ENCODE results near the gene TMC7. TPM values are rescaled to one million over a fixed set of nuclear protein-coding genes. Genes with fewer than 3 reads are reported as not detected.

Gene TMC7
- total RNA-seq, 1 experiment from 2014 or later, result 5.2 TPM

DNA sequence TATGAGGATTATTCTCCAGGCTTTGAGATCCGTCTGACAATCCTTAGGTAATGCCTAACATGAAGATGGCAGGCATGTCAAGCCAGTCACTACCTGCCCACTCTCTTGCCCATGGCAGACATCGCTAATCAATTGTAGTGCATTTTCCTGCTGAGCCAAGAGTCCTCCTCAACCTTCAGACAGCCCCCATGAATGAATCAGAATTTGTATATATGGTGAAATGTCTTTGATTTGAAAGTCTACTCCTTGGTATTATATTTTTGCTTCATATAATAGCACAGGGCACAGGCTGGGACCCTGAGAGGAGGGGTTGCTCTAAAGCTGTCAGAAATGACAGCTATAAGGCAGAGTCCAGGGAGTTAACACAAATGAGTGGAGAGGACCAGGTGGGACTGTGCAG is 56.7 kb downstream of the TMC7 start:
- no peaks in the 10 kb centered on the region for H3K27me3 ChIP-seq (ENCODE audit: insufficient read depth, low read length)
- no peak overlapping the region for H2AFZ ChIP-seq (ENCODE audit: low read depth, low read length, poor library complexity, severe bottlenecking)
- ChIA-PET CTCF (no interaction called here), RAD21 (ENCODE audit: low non-redundant PET in 1 of 2, low total read pairs in 2 of 2, uncharacterized antibody in 2 of 2, unreplicated experiment in 2 of 2) (no interaction called here), POLR2A (no interaction called here)
- H3K4me1 ChIP-seq (ENCODE audit: control insufficient read depth in 1 of 2, insufficient read depth in 2 of 2, low read length in 2 of 2), result no peaks in the 10 kb centered on the region
- H3K27ac ChIP-seq (ENCODE audit: low read depth, low read length), result no peak overlapping the region
- H3K79me2 ChIP-seq (ENCODE audit: insufficient read depth, low read length), result no peaks in the 10 kb centered on the region
- H3K4me3 ChIP-seq (replicated peaks in 1 of 2; ENCODE audit: low read depth in 1 of 2, low read length in 2 of 2), result no peak overlapping the region
- DNase-seq (ENCODE audit: low read depth, low spot score) (no peak), ATAC-seq (no peak)
- no peaks in the 10 kb centered on the region for H4K20me1 ChIP-seq (ENCODE audit: insufficient read depth)
- intact Hi-C loops (cut with micrococcal nuclease), result no loop called here
- H3K9ac ChIP-seq (ENCODE audit: low read length), result no peak overlapping the region
- H3K9me3 ChIP-seq (ENCODE audit: control insufficient read depth in 1 of 2, insufficient read depth in 1 of 2, low read depth in 1 of 2, low read length in 2 of 2), result 0 out of 4 replicates have a peak, but pooled peaks cover 0 to 3% of the 10 kb centered on the region in 2 experiments
- 0 out of 4 replicates have a peak, but pooled peaks cover 0 to 4% of the 10 kb centered on the region in 2 experiments for H3K36me3 ChIP-seq (ENCODE audit: control insufficient read depth in 1 of 2, insufficient read depth in 2 of 2, low read length in 2 of 2)
- no TSS peak for BruUV-seq (replicated peaks)
- H3K9me2 ChIP-seq (ENCODE audit: insufficient read depth), result no peaks in the 10 kb centered on the region
- TF ChIP-seq EZH2 (IDR thresholded peaks at IDR 0.05) (no peak), FOSL1 (IDR thresholded peaks at IDR 0.05; ENCODE audit: low read depth) (no peak), YY1 (IDR thresholded peaks at IDR 0.05; ENCODE audit: extremely low read depth, insufficient replicate concordance, low read depth, low read length) (no peak), EGR1 (IDR thresholded peaks at IDR 0.05; ENCODE audit: low read depth) (no peak), EZH2phosphoT487 (IDR thresholded peaks at IDR 0.05; ENCODE audit: borderline replicate concordance) (no peak), SP1 (IDR thresholded peaks at IDR 0.05; ENCODE audit: low read depth) (no peak), ELF1 (IDR thresholded peaks at IDR 0.05; ENCODE audit: borderline replicate concordance, low read depth) (no peak), POLR2AphosphoS5 (IDR thresholded peaks at IDR 0.05; ENCODE audit: low read depth, low read length) (no peak), CBX3 (IDR thresholded peaks at IDR 0.05; ENCODE audit: low read depth) (no peak)
- H3K4me2 ChIP-seq (ENCODE audit: low read length), result no peak overlapping the region

DNA sequence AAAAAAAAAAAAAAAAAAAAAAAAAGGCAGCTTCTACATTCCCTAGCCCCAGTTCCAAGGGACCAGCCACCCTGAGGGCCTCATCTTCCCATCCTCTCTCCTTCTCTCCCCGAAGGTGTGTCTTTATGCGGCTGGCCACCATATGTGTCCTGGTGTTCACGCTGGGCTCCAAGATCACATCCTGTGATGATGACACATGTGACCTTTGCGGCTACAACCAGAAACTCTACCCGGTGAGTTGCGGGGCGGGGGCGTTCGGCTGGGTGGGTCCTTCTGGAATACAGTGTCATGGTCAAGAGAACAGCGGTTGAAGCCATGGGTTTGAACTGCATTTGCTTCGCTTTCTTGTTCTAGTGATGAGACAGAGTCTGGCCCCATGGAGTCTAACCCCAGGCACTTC is 61.0 kb downstream of the TMC7 start:
- no peaks in the 10 kb centered on the region for H3K27me3 ChIP-seq (ENCODE audit: insufficient read depth, low read length)
- H3K4me1 ChIP-seq (ENCODE audit: control insufficient read depth in 1 of 2, insufficient read depth in 2 of 2, low read length in 2 of 2), result no peaks in the 10 kb centered on the region
- no peak overlapping the region for H3K4me3 ChIP-seq (replicated peaks in 1 of 2; ENCODE audit: low read depth in 1 of 2, low read length in 2 of 2)
- H4K20me1 ChIP-seq (ENCODE audit: insufficient read depth), result no peaks in the 10 kb centered on the region
- BruUV-seq (replicated peaks), result no TSS peak
- TF ChIP-seq SRF (IDR thresholded peaks at IDR 0.05; ENCODE audit: low read depth) (no peak), SP1 (IDR thresholded peaks at IDR 0.05; ENCODE audit: low read depth) (no peak), TCF7L2 (IDR thresholded peaks at IDR 0.05; ENCODE audit: borderline replicate concordance, extremely low read depth, insufficient read depth, insufficient read length) (no peak), CBX3 (IDR thresholded peaks at IDR 0.05; ENCODE audit: low read depth) (no peak), CEBPB (IDR thresholded peaks at IDR 0.05; ENCODE audit: low read depth) (no peak), POLR2A (IDR thresholded peaks at IDR 0.05; ENCODE audit: borderline replicate concordance, extremely low read depth, insufficient read depth, insufficient read length) (no peak), EZH2 (IDR thresholded peaks at IDR 0.05) (no peak), SIN3A (IDR thresholded peaks at IDR 0.05; ENCODE audit: low read depth) (no peak), POLR2AphosphoS5 (IDR thresholded peaks at IDR 0.05; ENCODE audit: low read depth, low read length) (no peak), ZNF274 (IDR thresholded peaks at IDR 0.05; ENCODE audit: low read depth, low read length) (no peak), YY1 (IDR thresholded peaks at IDR 0.05; ENCODE audit: extremely low read depth, insufficient replicate concordance, low read depth, low read length) (no peak), EZH2phosphoT487 (IDR thresholded peaks at IDR 0.05; ENCODE audit: borderline replicate concordance) (no peak), ELF1 (IDR thresholded peaks at IDR 0.05; ENCODE audit: borderline replicate concordance, low read depth) (no peak), JUND (IDR thresholded peaks at IDR 0.05) (no peak), FOSL1 (IDR thresholded peaks at IDR 0.05; ENCODE audit: low read depth) (no peak)
- TF ChIP-seq, protein P1, sequence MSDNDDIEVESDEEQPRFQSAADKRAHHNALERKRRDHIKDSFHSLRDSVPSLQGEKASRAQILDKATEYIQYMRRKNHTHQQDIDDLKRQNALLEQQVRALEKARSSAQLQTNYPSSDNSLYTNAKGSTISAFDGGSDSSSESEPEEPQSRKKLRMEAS (IDR thresholded peaks at IDR 0.05), result no peak
- TF ChIP-seq, protein P2, sequence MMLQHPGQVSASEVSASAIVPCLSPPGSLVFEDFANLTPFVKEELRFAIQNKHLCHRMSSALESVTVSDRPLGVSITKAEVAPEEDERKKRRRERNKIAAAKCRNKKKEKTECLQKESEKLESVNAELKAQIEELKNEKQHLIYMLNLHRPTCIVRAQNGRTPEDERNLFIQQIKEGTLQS (IDR thresholded peaks at IDR 0.05), result no peak
- TF ChIP-seq, protein P3, sequence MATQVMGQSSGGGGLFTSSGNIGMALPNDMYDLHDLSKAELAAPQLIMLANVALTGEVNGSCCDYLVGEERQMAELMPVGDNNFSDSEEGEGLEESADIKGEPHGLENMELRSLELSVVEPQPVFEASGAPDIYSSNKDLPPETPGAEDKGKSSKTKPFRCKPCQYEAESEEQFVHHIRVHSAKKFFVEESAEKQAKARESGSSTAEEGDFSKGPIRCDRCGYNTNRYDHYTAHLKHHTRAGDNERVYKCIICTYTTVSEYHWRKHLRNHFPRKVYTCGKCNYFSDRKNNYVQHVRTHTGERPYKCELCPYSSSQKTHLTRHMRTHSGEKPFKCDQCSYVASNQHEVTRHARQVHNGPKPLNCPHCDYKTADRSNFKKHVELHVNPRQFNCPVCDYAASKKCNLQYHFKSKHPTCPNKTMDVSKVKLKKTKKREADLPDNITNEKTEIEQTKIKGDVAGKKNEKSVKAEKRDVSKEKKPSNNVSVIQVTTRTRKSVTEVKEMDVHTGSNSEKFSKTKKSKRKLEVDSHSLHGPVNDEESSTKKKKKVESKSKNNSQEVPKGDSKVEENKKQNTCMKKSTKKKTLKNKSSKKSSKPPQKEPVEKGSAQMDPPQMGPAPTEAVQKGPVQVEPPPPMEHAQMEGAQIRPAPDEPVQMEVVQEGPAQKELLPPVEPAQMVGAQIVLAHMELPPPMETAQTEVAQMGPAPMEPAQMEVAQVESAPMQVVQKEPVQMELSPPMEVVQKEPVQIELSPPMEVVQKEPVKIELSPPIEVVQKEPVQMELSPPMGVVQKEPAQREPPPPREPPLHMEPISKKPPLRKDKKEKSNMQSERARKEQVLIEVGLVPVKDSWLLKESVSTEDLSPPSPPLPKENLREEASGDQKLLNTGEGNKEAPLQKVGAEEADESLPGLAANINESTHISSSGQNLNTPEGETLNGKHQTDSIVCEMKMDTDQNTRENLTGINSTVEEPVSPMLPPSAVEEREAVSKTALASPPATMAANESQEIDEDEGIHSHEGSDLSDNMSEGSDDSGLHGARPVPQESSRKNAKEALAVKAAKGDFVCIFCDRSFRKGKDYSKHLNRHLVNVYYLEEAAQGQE (IDR thresholded peaks at IDR 0.05; ENCODE audit: low read depth), result no peak
- H2AFZ ChIP-seq (ENCODE audit: low read depth, low read length, poor library complexity, severe bottlenecking), result no peak overlapping the region
- no peak for ATAC-seq
- no peak for DNase-seq (ENCODE audit: low read depth, low spot score)
- H3K9me2 ChIP-seq (ENCODE audit: insufficient read depth), result no peaks in the 10 kb centered on the region
- H3K27ac ChIP-seq (ENCODE audit: low read depth, low read length), result no peak overlapping the region
- intact Hi-C loops (cut with micrococcal nuclease), result no loop called here
- POLR2A ChIA-PET, result no interaction called here
- H3K36me3 ChIP-seq (ENCODE audit: control insufficient read depth in 1 of 2, insufficient read depth in 2 of 2, low read length in 2 of 2), result 0 out of 4 replicates have a peak, but pooled peaks cover 3 to 4% of the 10 kb centered on the region in 2 experiments
- H3K9ac ChIP-seq (ENCODE audit: low read length), result no peak overlapping the region
- CTCF ChIA-PET, result no interaction called here
- RAD21 ChIA-PET (ENCODE audit: low non-redundant PET in 1 of 2, low total read pairs in 2 of 2, uncharacterized antibody in 2 of 2, unreplicated experiment in 2 of 2), result no interaction called here
- H3K9me3 ChIP-seq (ENCODE audit: control insufficient read depth in 1 of 2, insufficient read depth in 1 of 2, low read depth in 1 of 2, low read length in 2 of 2), result no peaks in the 10 kb centered on the region
- H3K79me2 ChIP-seq (ENCODE audit: insufficient read depth, low read length), result no peaks in the 10 kb centered on the region
- H3K4me2 ChIP-seq (ENCODE audit: low read length), result no peak overlapping the region
